ENCODE results near the gene ATP8B4. TPM values are rescaled to one million over a fixed set of nuclear protein-coding genes. Genes with fewer than 3 reads are reported as not detected.

ATP8B4 gene
- total RNA-seq, 4 donors from 2014 or later, result 5.2 to 24.3 (median 7.6) TPM

- no peak for DNase-seq
- H3K4me3 ChIP-seq (replicated peaks in 1 of 3), result no peak overlapping the region
- TF ChIP-seq, protein P1, sequence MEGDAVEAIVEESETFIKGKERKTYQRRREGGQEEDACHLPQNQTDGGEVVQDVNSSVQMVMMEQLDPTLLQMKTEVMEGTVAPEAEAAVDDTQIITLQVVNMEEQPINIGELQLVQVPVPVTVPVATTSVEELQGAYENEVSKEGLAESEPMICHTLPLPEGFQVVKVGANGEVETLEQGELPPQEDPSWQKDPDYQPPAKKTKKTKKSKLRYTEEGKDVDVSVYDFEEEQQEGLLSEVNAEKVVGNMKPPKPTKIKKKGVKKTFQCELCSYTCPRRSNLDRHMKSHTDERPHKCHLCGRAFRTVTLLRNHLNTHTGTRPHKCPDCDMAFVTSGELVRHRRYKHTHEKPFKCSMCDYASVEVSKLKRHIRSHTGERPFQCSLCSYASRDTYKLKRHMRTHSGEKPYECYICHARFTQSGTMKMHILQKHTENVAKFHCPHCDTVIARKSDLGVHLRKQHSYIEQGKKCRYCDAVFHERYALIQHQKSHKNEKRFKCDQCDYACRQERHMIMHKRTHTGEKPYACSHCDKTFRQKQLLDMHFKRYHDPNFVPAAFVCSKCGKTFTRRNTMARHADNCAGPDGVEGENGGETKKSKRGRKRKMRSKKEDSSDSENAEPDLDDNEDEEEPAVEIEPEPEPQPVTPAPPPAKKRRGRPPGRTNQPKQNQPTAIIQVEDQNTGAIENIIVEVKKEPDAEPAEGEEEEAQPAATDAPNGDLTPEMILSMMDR (IDR thresholded peaks at IDR 0.05), result peak in 1 of 6 experiments; percentile 14
- no peak for TF ChIP-seq POLR2A (IDR thresholded peaks at IDR 0.05)
- no peaks in the 10 kb centered on the region for H3K27me3 ChIP-seq
- H3K9me3 ChIP-seq, result no peaks in the 10 kb centered on the region
- WGBS, 2 donors, result 61 to 75% methylated on average over 2 of the region's 2 CpGs
- H3K4me1 ChIP-seq, result no peaks in the 10 kb centered on the region
- no peaks in the 10 kb centered on the region for H3K36me3 ChIP-seq
- peak overlapping the region in 2 of 3 donors; percentile 41 to 51 for H3K27ac ChIP-seq
- intact Hi-C loops (cut with DNase I), result no loop called here
Measured at GRCh38 chr15:49901996-49902684, 216.9 kb downstream of the ATP8B4 start.

DNA sequence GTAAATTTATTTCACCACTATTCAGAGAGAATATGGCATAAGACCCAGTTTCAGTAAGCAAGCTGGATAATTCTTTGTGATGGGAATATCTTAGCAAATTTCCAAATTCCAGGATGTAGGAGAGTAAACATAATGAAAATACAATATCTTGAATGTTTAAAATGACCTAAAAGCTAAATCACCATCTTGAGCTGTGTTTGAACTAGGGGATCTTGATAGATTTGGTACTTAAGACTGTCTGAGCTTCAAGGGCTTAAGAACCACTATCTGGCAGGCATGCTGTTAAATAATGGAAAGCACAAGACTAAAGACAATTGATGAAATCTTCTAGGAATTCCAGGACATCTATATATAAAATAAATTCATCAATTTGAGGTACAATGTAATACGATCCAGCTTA is 217.7 kb downstream of the ATP8B4 start:
- no peak for TF ChIP-seq POLR2A (IDR thresholded peaks at IDR 0.05)
- TF ChIP-seq, protein P1 (IDR thresholded peaks at IDR 0.05), result no peak
- no peaks in the 10 kb centered on the region for H3K9me3 ChIP-seq
- no peak overlapping the region for H3K4me3 ChIP-seq (replicated peaks in 1 of 3)
- H3K27me3 ChIP-seq, result no peaks in the 10 kb centered on the region
- H3K4me1 ChIP-seq, result no peaks in the 10 kb centered on the region
- peak overlapping the region in 2 of 3 donors; percentile 41 to 51 for H3K27ac ChIP-seq
- DNase-seq, result no peak
- intact Hi-C loops (cut with DNase I), result no loop called here
- H3K36me3 ChIP-seq, result no peaks in the 10 kb centered on the region
- WGBS, 2 donors, result 81 to 97% methylated on average over 1 of the region's 1 CpG

DNA sequence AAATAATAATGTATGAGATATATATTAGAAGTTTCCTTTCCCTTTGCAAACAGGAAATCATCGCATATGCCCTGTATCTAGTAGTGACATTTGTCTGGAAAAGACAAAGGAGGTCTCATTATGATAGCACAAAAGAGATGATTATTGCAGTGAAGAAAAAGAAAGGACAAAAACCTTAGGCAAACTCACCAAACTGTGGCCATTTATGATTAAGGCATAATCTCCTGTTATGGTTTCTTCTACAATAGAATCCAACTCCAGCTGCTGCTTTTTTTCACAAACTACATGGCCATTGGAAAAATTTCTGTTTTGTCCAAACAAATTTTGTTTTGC is 218.2 kb downstream of the ATP8B4 start:
- H3K9me3 ChIP-seq, result no peaks in the 10 kb centered on the region
- H3K4me1 ChIP-seq, result peaks cover 0 to 2% of the 10 kb centered on the region in 2 donors
- H3K4me3 ChIP-seq (replicated peaks in 1 of 3), result no peak overlapping the region
- H3K27ac ChIP-seq, result peak overlapping the region in 1 of 3 donors; percentile 51
- H3K27me3 ChIP-seq, result no peaks in the 10 kb centered on the region
- no peak for TF ChIP-seq POLR2A (IDR thresholded peaks at IDR 0.05)
- TF ChIP-seq, protein P1 (IDR thresholded peaks at IDR 0.05), result no peak
- 74 to 78% methylated on average over 1 of the region's 1 CpG for WGBS, 2 donors
- H3K36me3 ChIP-seq, result no peaks in the 10 kb centered on the region
- intact Hi-C loops (cut with DNase I), result no loop called here
- DNase-seq, result no peak

GRCh38 chr15:49900006-49900902 is 218.8 kb downstream of the ATP8B4 start:
- TF ChIP-seq POLR2A (IDR thresholded peaks at IDR 0.05), result no peak
- TF ChIP-seq, protein P1 (IDR thresholded peaks at IDR 0.05), result no peak
- Histone ChIP-seq H3K27me3 (no peaks in the 10 kb centered on the region), H3K36me3 (no peaks in the 10 kb centered on the region), H3K4me1 (peaks cover under 1 to 9% of the 10 kb centered on the region in 2 donors), H3K9me3 (no peaks in the 10 kb centered on the region), H3K27ac (no peak overlapping the region), H3K4me3 (replicated peaks in 1 of 3) (no peak overlapping the region)
- DNase-seq, result no peak
- intact Hi-C loops (cut with DNase I), result no loop called here
- WGBS, 2 donors, result 67 to 86% methylated on average over 5 of the region's 5 CpGs

Measured in thyroid gland (tissue), 4 donors.